ENCODE measurements around the gene RABGAP1L. TPM values are rescaled to one million over a fixed set of nuclear protein-coding genes. Genes with fewer than 3 reads are reported as not detected.

Gene RABGAP1L
- total RNA-seq, 4 donors from 2014 or later: 38.8 to 54.7 (median 50.5) TPM

GRCh38 chr1:174158767-174159251, 511 bp upstream of the RABGAP1L start:
- intact Hi-C loops (cut with DNase I; ENCODE audit: low total_unique reads): no loop called here
- 1 to 2% methylated on average over 23 of the region's 23 CpGs for WGBS, 2 donors
- no peak for DNase-seq (ENCODE audit: low spot score in 2 of 2)

GRCh38 chr1:174160109-174160473, 771 bp downstream of the RABGAP1L start:
- TF ChIP-seq CTCF (IDR thresholded peaks at IDR 0.05) (no peak), POLR2A (IDR thresholded peaks at IDR 0.05) (no peak)
- 1% methylated on average over 14 of the region's 14 CpGs for WGBS, 2 donors
- intact Hi-C loops (cut with DNase I; ENCODE audit: low total_unique reads): no loop called here
- DNase-seq (ENCODE audit: low spot score in 2 of 2): peak; percentile 29 to 89
- peak overlapping the region; percentile 90 for H3K4me3 ChIP-seq (ENCODE audit: low read depth, poor library complexity, severe bottlenecking)

More at GRCh38 chr1:174158767-174159251, 511 bp upstream of the RABGAP1L start:
- TF ChIP-seq POLR2A (IDR thresholded peaks at IDR 0.05): no peak
- no peak for TF ChIP-seq CTCF (IDR thresholded peaks at IDR 0.05)
- peak overlapping the region; percentile 35 for H3K4me3 ChIP-seq (ENCODE audit: low read depth, poor library complexity, severe bottlenecking)

GRCh38 chr1:174160603-174161002, 1.3 kb downstream of the RABGAP1L start:
- no peak overlapping the region for H3K4me3 ChIP-seq (ENCODE audit: low read depth, poor library complexity, severe bottlenecking)
- TF ChIP-seq POLR2A (IDR thresholded peaks at IDR 0.05): no peak
- no peak for TF ChIP-seq CTCF (IDR thresholded peaks at IDR 0.05)
- no peak for DNase-seq (ENCODE audit: low spot score in 2 of 2)
- intact Hi-C loops (cut with DNase I; ENCODE audit: low total_unique reads): no loop called here
- whole genome bisulfite sequencing, 2 donors: 57 to 67% methylated on average over 5 of the region's 5 CpGs

- 85 to 91% methylated on average over 6 of the region's 6 CpGs for WGBS, 2 donors
- no peak for DNase-seq (ENCODE audit: low spot score in 2 of 2)
- H3K4me3 ChIP-seq (ENCODE audit: low read depth, poor library complexity, severe bottlenecking): no peak overlapping the region
- TF ChIP-seq CTCF (IDR thresholded peaks at IDR 0.05) (no peak), POLR2A (IDR thresholded peaks at IDR 0.05) (no peak)
- intact Hi-C loops (cut with DNase I; ENCODE audit: low total_unique reads): no loop called here
Measured at GRCh38 chr1:174161813-174162212, 2.5 kb downstream of the RABGAP1L start.

GRCh38 chr1:174164826-174165225, 5.5 kb downstream of the RABGAP1L start:
- WGBS, 2 donors: 94 to 98% methylated on average over 2 of the region's 2 CpGs
- intact Hi-C loops (cut with DNase I; ENCODE audit: low total_unique reads): no loop called here
- TF ChIP-seq POLR2A (IDR thresholded peaks at IDR 0.05): no peak
- TF ChIP-seq CTCF (IDR thresholded peaks at IDR 0.05): no peak

GRCh38 chr1:174165471-174166137, 6.3 kb downstream of the RABGAP1L start:
- TF ChIP-seq POLR2A (IDR thresholded peaks at IDR 0.05): no peak
- TF ChIP-seq CTCF (IDR thresholded peaks at IDR 0.05): no peak
- DNase-seq (ENCODE audit: low spot score in 2 of 2): no peak
- intact Hi-C loops (cut with DNase I; ENCODE audit: low total_unique reads): no loop called here
- H3K4me3 ChIP-seq (ENCODE audit: low read depth, poor library complexity, severe bottlenecking): no peak overlapping the region
- WGBS, 2 donors: 60 to 66% methylated on average over 6 of the region's 6 CpGs

More at GRCh38 chr1:174164826-174165225, 5.5 kb downstream of the RABGAP1L start:
- no peak overlapping the region for H3K4me3 ChIP-seq (ENCODE audit: low read depth, poor library complexity, severe bottlenecking)
- no peak for DNase-seq (ENCODE audit: low spot score in 2 of 2)

Measured in lower leg skin (tissue), 4 donors.